BE2C (cell line): ENCODE results near the gene COL7A1.

Experiments used
- DNase-seq: peaks from one replicate; pipeline ENCODE4 v3.0.0-alpha.2; 2020
- H3K27me3 ChIP-seq: fragments of 250-450 bp; sonication (Bioruptor Pico); 2 replicates; pipeline ENCODE4 v1.5.1; 2020; ENCODE audit warnings: mild to moderate bottlenecking
- H3K36me3 ChIP-seq: fragments of 250-450 bp; sonication (Bioruptor Pico); 2 replicates; pipeline ENCODE4 v1.5.1; 2020; ENCODE audit warnings: mild to moderate bottlenecking
- H3K4me1 ChIP-seq: fragments of 250-450 bp; sonication (Bioruptor Pico); 2 replicates; pipeline ENCODE4 v1.5.1; 2020
- H3K4me3 ChIP-seq: 2 replicates; pipeline ENCODE4 v1.5.1; 2011; ENCODE audit warnings: low read depth, low read length
- H3K9me3 ChIP-seq: fragments of 250-450 bp; sonication (Bioruptor Pico); 2 replicates; pipeline ENCODE4 v1.5.1; 2020
- TF ChIP-seq, protein P1 (sequence below): IDR thresholded peaks from 2 replicates; pipeline ENCODE4 v1.5.1; 2012; ENCODE audit warnings: mild to moderate bottlenecking, low read depth, low read length

Gene COL7A1

DNA sequence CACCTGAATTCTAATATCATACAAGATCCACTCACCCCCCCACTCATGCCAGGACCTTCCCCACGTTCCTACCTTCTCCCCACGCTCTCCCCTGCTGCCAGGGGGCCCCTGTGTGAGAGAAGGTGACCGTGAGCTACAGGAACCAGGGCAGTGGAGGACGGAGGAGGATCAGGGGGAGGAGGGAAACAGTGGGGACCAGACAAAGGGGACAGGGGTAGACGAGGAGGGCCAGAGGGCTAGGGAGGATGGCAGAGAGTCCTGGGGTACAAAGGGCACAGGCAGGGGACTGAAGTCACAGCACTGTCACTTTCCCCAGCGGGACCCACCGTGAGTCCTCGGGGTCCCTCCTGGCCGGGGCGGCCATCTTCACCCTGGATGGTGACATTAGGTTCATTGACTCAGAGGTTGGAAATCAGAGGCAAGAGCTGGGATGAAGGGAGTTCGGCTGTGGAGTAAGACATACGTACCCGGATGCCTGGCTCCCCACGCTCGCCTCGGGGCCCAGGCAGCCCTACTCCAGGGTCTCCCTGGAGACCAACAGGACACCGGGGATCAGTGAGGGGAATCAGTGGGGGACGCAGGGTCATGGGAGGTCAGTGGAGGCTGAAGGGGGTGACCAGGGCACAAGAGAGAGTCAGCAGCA, 25.2 kb downstream of the COL7A1 start:
- TF ChIP-seq, protein P1, sequence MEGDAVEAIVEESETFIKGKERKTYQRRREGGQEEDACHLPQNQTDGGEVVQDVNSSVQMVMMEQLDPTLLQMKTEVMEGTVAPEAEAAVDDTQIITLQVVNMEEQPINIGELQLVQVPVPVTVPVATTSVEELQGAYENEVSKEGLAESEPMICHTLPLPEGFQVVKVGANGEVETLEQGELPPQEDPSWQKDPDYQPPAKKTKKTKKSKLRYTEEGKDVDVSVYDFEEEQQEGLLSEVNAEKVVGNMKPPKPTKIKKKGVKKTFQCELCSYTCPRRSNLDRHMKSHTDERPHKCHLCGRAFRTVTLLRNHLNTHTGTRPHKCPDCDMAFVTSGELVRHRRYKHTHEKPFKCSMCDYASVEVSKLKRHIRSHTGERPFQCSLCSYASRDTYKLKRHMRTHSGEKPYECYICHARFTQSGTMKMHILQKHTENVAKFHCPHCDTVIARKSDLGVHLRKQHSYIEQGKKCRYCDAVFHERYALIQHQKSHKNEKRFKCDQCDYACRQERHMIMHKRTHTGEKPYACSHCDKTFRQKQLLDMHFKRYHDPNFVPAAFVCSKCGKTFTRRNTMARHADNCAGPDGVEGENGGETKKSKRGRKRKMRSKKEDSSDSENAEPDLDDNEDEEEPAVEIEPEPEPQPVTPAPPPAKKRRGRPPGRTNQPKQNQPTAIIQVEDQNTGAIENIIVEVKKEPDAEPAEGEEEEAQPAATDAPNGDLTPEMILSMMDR: no peak
- no peaks in the 10 kb centered on the region for H3K36me3 ChIP-seq
- DNase-seq: no peak

DNA sequence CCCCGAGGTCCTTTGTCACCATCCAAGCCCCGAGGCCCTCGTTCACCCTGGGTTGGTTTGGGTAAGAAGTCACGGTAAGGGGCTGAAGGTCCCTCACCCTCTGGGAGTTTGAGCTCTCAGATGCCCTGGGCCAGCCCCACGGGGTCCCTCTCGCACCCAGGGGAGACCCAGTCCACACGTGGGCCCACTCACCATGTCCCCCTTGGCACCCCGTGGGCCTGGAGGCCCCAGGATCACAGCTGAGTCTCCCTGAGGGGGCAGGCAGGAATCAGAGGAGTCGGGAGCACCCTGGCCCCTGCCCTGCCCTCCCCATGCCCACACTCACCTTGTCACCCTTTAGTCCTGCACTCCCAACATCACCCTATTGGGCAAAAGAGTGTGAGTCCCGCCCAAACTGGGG, 25.7 kb downstream of the COL7A1 start:
- H3K36me3 ChIP-seq: no peaks in the 10 kb centered on the region
- no peak for DNase-seq
- peaks cover 8% of the 10 kb centered on the region for H3K4me1 ChIP-seq
- no peak overlapping the region for H3K4me3 ChIP-seq
- no peaks in the 10 kb centered on the region for H3K27me3 ChIP-seq
- H3K9me3 ChIP-seq: no peaks in the 10 kb centered on the region
- TF ChIP-seq, protein P1: no peak

More for the DNA sequence above, 25.2 kb downstream of the COL7A1 start:
- Histone ChIP-seq H3K9me3 (no peaks in the 10 kb centered on the region), H3K4me1 (peaks cover 8% of the 10 kb centered on the region), H3K27me3 (no peaks in the 10 kb centered on the region), H3K4me3 (no peak overlapping the region)

DNA sequence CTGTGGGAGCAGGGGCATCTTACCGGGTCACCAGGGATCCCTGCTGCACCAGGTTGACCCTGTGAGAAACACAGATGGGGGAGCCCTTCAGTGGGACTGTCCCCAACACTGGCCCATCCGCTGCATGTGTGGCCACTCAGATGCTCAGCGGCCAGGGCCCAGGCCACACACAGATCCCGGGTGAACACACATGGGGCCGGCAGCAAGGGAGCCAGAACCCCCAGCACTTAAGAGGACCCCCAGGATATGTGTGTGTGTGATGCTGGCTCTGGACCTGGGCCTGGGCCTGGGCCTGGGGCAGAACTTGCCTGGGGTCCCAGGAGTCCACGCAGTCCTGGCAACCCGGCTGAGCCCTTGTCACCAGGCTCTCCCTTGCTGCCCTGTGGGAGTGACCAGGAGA, 26.7 kb downstream of the COL7A1 start:
- peaks cover 8% of the 10 kb centered on the region for H3K4me1 ChIP-seq
- H3K27me3 ChIP-seq: no peaks in the 10 kb centered on the region
- no peak for DNase-seq
- no peaks in the 10 kb centered on the region for H3K36me3 ChIP-seq
- no peak overlapping the region for H3K4me3 ChIP-seq
- H3K9me3 ChIP-seq: no peaks in the 10 kb centered on the region
- TF ChIP-seq, protein P1: no peak

DNA sequence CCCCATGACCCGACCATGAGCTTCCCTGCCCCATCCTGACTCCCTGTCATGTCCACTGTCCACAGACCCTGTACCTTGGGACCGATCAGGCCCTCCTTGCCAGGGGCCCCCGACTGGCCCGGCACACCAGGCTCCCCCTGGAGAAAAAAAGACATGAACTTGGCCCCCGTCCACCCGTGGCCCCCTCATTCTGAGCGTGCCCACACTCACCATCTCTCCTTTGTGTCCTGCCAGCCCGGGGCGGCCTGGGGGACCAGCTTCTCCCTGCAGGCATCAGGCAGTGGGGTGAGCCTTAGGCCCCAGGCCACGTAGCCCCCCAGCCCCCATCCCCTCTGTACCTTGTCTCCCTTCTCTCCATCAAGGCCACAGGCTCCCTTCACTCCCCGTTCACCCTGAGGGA, 27.6 kb downstream of the COL7A1 start:
- no peaks in the 10 kb centered on the region for H3K9me3 ChIP-seq
- H3K27me3 ChIP-seq: no peaks in the 10 kb centered on the region
- no peak overlapping the region for H3K4me3 ChIP-seq
- TF ChIP-seq, protein P1: no peak
- DNase-seq: no peak
- no peaks in the 10 kb centered on the region for H3K36me3 ChIP-seq
- H3K4me1 ChIP-seq: peaks cover 8% of the 10 kb centered on the region

DNA sequence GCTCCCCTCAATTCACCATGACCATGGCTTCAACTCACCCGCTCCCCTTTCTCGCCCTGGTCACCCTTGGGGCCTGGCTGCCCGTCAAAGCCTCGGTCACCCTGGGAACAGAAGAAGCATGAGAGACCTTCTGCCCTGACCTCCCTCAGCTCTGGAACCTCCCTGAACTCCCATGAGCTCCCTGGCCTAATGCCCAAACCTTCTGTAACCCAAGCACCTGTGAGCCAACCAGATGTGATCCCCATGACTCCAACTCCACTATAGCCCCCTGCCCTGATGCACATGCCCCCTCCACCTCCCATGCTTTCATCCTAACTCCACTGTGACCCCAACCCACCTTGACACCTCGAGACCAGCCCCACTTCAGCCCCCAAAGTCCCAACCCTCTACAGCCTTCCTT, 28.0 kb downstream of the COL7A1 start:
- H3K27me3 ChIP-seq: no peaks in the 10 kb centered on the region
- no peaks in the 10 kb centered on the region for H3K9me3 ChIP-seq
- DNase-seq: no peak
- peaks cover 8% of the 10 kb centered on the region for H3K4me1 ChIP-seq
- TF ChIP-seq, protein P1: no peak
- no peaks in the 10 kb centered on the region for H3K36me3 ChIP-seq
- H3K4me3 ChIP-seq: no peak overlapping the region

DNA sequence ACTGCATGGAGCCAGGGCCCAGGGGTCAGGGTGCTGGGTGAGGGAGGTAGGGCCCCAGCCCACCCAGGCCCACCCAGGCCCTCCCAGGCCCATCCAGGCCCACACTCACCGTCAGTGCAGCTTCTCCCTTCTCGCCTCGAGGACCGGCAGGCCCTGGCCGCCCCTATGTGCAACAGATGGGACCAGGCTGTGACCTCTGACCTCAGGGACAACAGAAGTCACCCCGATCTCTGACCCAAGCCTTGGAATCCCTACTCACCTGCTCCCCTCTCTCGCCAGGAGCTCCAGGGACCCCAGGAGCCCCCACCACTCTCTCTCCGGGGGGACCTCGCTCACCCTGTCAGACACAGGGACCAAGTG, 28.7 kb downstream of the COL7A1 start:
- Histone ChIP-seq H3K9me3 (no peaks in the 10 kb centered on the region), H3K27me3 (no peaks in the 10 kb centered on the region), H3K4me1 (peaks cover 8% of the 10 kb centered on the region), H3K4me3 (no peak overlapping the region), H3K36me3 (no peaks in the 10 kb centered on the region)
- DNase-seq: no peak
- TF ChIP-seq, protein P1: no peak
